H1 (cell line): ENCODE data around the gene ERGIC2. TPM values are rescaled to one million over a fixed set of nuclear protein-coding genes. Genes with fewer than 3 reads are reported as not detected.

ENCODE experiments used
- EP300 ChIP-seq, 2 experiments: IDR thresholded peaks; 1 replicate in 1 of 2; 2 replicates in 1 of 2; pipeline ENCODE4 v1.6.1; 2011 to 2012; ENCODE audit warnings: low read depth in 2 of 2, low read length in 2 of 2, mild to moderate bottlenecking in 2 of 2, borderline replicate concordance in 1 of 2, inconsistent platforms in 1 of 2, moderate library complexity in 1 of 2
- JUND ChIP-seq: IDR thresholded peaks from 2 replicates; pipeline ENCODE4 v1.6.1; 2011; ENCODE audit warnings: mild to moderate bottlenecking, improper control_type of control experiment, low read length
- KDM1A ChIP-seq: fragments of 200-600, 300-600 bp; sonication (generic); IDR thresholded peaks from 2 replicates; pipeline ENCODE4 v1.7.1; 2016; ENCODE audit warnings: mild to moderate bottlenecking, low read length, borderline replicate concordance
- SP1 ChIP-seq: IDR thresholded peaks from 2 replicates; pipeline ENCODE4 v1.6.1; 2011; ENCODE audit warnings: low read depth, low read length
- SUZ12 ChIP-seq: fragments of 200-600 bp; sonication (generic); IDR thresholded peaks from 2 replicates; pipeline ENCODE4 v1.6.1; 2012; ENCODE audit warnings: mild to moderate bottlenecking, inconsistent platforms, low read length, moderate library complexity, mixed read lengths
- YY1 ChIP-seq: IDR thresholded peaks from 2 replicates; pipeline ENCODE4 v1.6.1; 2011; ENCODE audit warnings: low read depth, mild to moderate bottlenecking, low read length
- ZNF274 ChIP-seq: IDR thresholded peaks from 2 replicates; pipeline ENCODE4 v1.7.0; 2012; ENCODE audit warnings: low read length, borderline replicate concordance; ENCODE audit errors: extremely low read depth
- polyA plus RNA-seq, 7 experiments: library from polyadenylated mRNA; depleted of rRNA in 3 of 7; stranded (reverse) in 5 of 7; unstranded in 2 of 7; fragments of >200 nt in 5 of 7; fragments of 200-250 nt in 2 of 7; gene quantifications; 1 replicate in 5 of 7; 2 replicates in 1 of 7; 4 replicates in 1 of 7; pipeline versions ENCODE4 v1.2.1 to v1.2.3, GENCODE V29; 2011 to 2013; ENCODE audit warnings: missing spikeins in 2 of 7, mixed read lengths in 2 of 7
- total RNA-seq: library from RNA; stranded (reverse); fragmentation: NEBNext Ultra II Directional; extraction: Animal tissue kit (Norgen Biotek cat#: 25700); gene quantifications from 2 replicates; pipeline ENCODE4 v1.2.1, GENCODE V29; 2021
- TF ChIP-seq, protein P1 (sequence below): fragments of 300-600 bp; sonication (generic); IDR thresholded peaks from 2 replicates; pipeline ENCODE4 v1.7.1; 2012; ENCODE audit warnings: low read length, moderate library complexity, mild to moderate bottlenecking, inconsistent platforms; ENCODE audit not compliant: insufficient replicate concordance

ERGIC2 gene
- total and polyA plus RNA-seq, 2 of the 8 experiments (the other 6 are each of a cell fraction or from before 2014, with no cell fraction given): 16.5 to 61.8 TPM

GRCh38 chr12:29365091-29365490, 15.9 kb downstream of the ERGIC2 start (continued):
- TF ChIP-seq, protein P1, sequence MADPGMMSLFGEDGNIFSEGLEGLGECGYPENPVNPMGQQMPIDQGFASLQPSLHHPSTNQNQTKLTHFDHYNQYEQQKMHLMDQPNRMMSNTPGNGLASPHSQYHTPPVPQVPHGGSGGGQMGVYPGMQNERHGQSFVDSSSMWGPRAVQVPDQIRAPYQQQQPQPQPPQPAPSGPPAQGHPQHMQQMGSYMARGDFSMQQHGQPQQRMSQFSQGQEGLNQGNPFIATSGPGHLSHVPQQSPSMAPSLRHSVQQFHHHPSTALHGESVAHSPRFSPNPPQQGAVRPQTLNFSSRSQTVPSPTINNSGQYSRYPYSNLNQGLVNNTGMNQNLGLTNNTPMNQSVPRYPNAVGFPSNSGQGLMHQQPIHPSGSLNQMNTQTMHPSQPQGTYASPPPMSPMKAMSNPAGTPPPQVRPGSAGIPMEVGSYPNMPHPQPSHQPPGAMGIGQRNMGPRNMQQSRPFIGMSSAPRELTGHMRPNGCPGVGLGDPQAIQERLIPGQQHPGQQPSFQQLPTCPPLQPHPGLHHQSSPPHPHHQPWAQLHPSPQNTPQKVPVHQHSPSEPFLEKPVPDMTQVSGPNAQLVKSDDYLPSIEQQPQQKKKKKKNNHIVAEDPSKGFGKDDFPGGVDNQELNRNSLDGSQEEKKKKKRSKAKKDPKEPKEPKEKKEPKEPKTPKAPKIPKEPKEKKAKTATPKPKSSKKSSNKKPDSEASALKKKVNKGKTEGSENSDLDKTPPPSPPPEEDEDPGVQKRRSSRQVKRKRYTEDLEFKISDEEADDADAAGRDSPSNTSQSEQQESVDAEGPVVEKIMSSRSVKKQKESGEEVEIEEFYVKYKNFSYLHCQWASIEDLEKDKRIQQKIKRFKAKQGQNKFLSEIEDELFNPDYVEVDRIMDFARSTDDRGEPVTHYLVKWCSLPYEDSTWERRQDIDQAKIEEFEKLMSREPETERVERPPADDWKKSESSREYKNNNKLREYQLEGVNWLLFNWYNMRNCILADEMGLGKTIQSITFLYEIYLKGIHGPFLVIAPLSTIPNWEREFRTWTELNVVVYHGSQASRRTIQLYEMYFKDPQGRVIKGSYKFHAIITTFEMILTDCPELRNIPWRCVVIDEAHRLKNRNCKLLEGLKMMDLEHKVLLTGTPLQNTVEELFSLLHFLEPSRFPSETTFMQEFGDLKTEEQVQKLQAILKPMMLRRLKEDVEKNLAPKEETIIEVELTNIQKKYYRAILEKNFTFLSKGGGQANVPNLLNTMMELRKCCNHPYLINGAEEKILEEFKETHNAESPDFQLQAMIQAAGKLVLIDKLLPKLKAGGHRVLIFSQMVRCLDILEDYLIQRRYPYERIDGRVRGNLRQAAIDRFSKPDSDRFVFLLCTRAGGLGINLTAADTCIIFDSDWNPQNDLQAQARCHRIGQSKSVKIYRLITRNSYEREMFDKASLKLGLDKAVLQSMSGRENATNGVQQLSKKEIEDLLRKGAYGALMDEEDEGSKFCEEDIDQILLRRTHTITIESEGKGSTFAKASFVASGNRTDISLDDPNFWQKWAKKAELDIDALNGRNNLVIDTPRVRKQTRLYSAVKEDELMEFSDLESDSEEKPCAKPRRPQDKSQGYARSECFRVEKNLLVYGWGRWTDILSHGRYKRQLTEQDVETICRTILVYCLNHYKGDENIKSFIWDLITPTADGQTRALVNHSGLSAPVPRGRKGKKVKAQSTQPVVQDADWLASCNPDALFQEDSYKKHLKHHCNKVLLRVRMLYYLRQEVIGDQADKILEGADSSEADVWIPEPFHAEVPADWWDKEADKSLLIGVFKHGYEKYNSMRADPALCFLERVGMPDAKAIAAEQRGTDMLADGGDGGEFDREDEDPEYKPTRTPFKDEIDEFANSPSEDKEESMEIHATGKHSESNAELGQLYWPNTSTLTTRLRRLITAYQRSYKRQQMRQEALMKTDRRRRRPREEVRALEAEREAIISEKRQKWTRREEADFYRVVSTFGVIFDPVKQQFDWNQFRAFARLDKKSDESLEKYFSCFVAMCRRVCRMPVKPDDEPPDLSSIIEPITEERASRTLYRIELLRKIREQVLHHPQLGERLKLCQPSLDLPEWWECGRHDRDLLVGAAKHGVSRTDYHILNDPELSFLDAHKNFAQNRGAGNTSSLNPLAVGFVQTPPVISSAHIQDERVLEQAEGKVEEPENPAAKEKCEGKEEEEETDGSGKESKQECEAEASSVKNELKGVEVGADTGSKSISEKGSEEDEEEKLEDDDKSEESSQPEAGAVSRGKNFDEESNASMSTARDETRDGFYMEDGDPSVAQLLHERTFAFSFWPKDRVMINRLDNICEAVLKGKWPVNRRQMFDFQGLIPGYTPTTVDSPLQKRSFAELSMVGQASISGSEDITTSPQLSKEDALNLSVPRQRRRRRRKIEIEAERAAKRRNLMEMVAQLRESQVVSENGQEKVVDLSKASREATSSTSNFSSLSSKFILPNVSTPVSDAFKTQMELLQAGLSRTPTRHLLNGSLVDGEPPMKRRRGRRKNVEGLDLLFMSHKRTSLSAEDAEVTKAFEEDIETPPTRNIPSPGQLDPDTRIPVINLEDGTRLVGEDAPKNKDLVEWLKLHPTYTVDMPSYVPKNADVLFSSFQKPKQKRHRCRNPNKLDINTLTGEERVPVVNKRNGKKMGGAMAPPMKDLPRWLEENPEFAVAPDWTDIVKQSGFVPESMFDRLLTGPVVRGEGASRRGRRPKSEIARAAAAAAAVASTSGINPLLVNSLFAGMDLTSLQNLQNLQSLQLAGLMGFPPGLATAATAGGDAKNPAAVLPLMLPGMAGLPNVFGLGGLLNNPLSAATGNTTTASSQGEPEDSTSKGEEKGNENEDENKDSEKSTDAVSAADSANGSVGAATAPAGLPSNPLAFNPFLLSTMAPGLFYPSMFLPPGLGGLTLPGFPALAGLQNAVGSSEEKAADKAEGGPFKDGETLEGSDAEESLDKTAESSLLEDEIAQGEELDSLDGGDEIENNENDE: no peak
- TF ChIP-seq KDM1A (no peak), YY1 (no peak), EP300 (IDR thresholded peaks at IDR 0.05; ENCODE audit: borderline replicate concordance in 1 of 2, low read depth in 2 of 2, low read length in 2 of 2) (no peak), JUND (no peak), SUZ12 (no peak), ZNF274 (no peak), SP1 (no peak)
